ENCODE data around the gene ZC3H12C. TPM values are rescaled to one million over a fixed set of nuclear protein-coding genes. Genes with fewer than 3 reads are reported as not detected.

The ZC3H12C gene
- 20.0 TPM for polyA plus RNA-seq
- long read RNA-seq, donor 1, full-length matches to known transcripts: 2 of 2 reads
- long read RNA-seq, donor 1, partial matches to known transcripts: 0 of 2 reads
- long read RNA-seq, donor 1, other reads (novel, unspliced or antisense): 0 of 2 reads
- long read RNA-seq, donor 2, full-length matches to known transcripts: 6 of 6 reads
- long read RNA-seq, donor 2, partial matches to known transcripts: 0 of 6 reads
- long read RNA-seq, donor 2, other reads (novel, unspliced or antisense): 0 of 6 reads
- long read RNA-seq, donor 3: 0 reads
- long read RNA-seq, donor 4: 0 reads
- long read RNA-seq, donor 5, partial matches to known transcripts: 0 of 1 reads
- long read RNA-seq, donor 5, other reads (novel, unspliced or antisense): 0 of 1 reads
- long read RNA-seq, donor 6, full-length matches to known transcripts: 1 of 1 reads
- long read RNA-seq, donor 6, partial matches to known transcripts: 0 of 1 reads
- long read RNA-seq, donor 6, other reads (novel, unspliced or antisense): 0 of 1 reads
- long read RNA-seq, donor 7: 0 reads
- long read RNA-seq, donor 8, full-length matches to known transcripts: 3 of 11 reads
- long read RNA-seq, donor 8, partial matches to known transcripts: 8 of 11 reads
- long read RNA-seq, donor 8, other reads (novel, unspliced or antisense): 0 of 11 reads
- long read RNA-seq, donor 9, full-length matches to known transcripts: 1 of 1 reads
- long read RNA-seq, donor 9, partial matches to known transcripts: 0 of 1 reads
- long read RNA-seq, donor 9, other reads (novel, unspliced or antisense): 0 of 1 reads
- long read RNA-seq, donor 10, full-length matches to known transcripts: 1 of 1 reads
- long read RNA-seq, donor 10, partial matches to known transcripts: 0 of 1 reads
- long read RNA-seq, donor 10, other reads (novel, unspliced or antisense): 0 of 1 reads
- long read RNA-seq, donor 11, full-length matches to known transcripts: 2 of 2 reads
- long read RNA-seq, donor 11, partial matches to known transcripts: 0 of 2 reads
- long read RNA-seq, donor 11, other reads (novel, unspliced or antisense): 0 of 2 reads

DNA sequence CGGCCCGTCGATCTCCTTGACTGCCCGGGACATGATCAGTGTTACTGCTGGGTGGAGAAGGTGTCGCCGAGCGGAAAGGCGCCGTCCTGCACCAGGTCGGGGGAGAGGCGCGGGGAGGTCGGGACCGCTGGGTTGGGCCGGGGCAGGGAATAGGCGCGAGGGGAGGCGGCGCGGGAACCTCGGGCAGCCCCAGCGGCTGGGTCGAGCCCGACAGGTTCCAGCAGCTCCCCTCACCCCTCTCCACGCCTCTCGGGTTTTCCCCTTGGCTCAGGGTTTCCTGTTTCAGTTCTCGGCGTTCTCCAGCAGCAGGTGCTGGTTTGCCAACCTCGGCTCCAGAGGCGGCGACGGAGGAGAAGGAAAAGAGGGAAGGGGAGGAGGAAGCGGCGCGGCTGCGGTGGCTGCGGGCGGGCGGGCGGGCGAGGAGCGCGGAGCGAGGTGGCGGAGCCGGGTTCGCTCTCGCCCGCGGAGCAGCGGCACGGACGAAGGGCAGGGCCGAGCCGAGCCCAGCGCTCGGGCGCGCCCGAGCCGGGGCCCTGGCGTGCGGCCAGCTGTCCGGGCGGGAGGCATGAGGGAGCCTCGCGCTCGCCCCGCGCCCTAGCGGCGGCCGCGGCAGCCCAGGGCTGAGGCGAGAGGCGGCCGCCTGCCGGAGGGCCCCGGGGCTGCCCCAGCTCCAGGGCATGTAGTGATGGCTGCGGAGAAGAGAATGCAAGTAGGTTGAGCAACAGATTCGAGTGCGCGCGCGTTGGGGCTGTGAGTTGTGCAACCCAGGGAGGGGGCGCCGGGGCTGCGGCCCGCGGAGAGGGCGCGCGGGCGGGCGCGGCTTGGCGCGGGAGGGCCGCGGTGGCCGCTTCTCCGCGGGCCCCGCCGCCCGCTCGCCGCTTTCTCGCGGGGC lies at the start of gene ZC3H12C:
Gene ZC3H12C (plus strand): TSS at position 878 of the 892 bp plus-strand sequence. CDS start 20 bp downstream, outside the sequence.
- no peaks in the 10 kb centered on the region for H3K36me3 ChIP-seq (ENCODE audit: control insufficient read depth, insufficient read depth, low read length)
- WGBS (ENCODE audit: insufficient coverage, low lambda C conversion rate): no CpG with 5 or more reads among the region's 110 CpGs

DNA sequence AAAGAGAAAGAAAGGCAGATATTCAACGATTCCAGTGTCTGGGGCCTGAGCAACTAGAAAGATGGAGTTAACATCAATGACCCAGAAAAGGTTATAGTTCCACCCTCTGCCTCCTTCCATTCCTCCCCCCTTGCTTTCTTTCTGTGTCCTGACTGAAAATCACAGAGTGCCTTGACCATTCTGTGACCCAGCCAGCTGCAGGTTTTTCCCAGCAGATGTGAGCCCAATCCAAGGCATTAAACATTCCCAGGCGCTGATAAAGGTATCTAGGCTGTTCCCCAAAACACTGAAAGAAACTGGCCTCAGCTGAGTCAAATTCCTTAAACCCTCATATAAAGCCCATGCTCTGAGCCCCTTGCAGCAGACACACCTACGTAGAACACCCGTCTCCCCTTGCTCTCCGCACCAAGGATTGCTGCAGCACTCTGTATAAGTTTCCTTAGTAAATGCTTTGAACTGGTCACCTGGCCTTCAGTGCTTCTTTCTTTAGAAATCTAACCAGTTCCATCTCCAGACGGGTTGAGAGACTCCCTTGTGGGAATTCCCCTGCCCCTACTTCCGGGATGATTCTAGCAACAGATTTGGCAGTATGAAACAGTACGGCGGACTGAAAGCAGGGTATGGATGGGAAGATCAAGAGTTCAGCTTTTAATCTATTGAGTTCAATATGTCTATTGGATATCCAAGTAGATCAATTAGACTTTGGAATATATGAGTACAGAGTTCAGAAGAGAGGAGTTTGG lies 48.8 kb upstream of the ZC3H12C start:
- H3K27me3 ChIP-seq (ENCODE audit: control insufficient read depth, insufficient read depth, low read length): no peaks in the 10 kb centered on the region
- H3K36me3 ChIP-seq (ENCODE audit: control insufficient read depth, insufficient read depth, low read length): no peaks in the 10 kb centered on the region
- H3K27ac ChIP-seq (ENCODE audit: low read length): no peak overlapping the region
- no peak overlapping the region for H3K4me3 ChIP-seq (ENCODE audit: low read length)
- 100% methylated on average over 1 of the region's 9 CpGs for WGBS (ENCODE audit: insufficient coverage, low lambda C conversion rate)
- H3K4me1 ChIP-seq (ENCODE audit: control insufficient read depth, insufficient read depth, low read length): peaks cover 3% of the 10 kb centered on the region
- DNase-seq: no peak
- H3K9me3 ChIP-seq (ENCODE audit: control insufficient read depth, low read depth, low read length): peaks cover 1% of the 10 kb centered on the region

More for the DNA sequence above, at the start of gene ZC3H12C:
- Histone ChIP-seq H3K27me3 (ENCODE audit: control insufficient read depth, insufficient read depth, low read length) (no peaks in the 10 kb centered on the region), H3K4me3 (ENCODE audit: low read length) (peak within 1 kb of the TSS; percentile 73), H3K4me1 (ENCODE audit: control insufficient read depth, insufficient read depth, low read length) (peaks cover 9% of the 10 kb centered on the region), H3K9me3 (ENCODE audit: control insufficient read depth, low read depth, low read length) (no peaks in the 10 kb centered on the region), H3K27ac (ENCODE audit: low read length) (peak within 1 kb of the TSS; percentile 98)
- DNase-seq: peak; percentile 86 to 93

DNA sequence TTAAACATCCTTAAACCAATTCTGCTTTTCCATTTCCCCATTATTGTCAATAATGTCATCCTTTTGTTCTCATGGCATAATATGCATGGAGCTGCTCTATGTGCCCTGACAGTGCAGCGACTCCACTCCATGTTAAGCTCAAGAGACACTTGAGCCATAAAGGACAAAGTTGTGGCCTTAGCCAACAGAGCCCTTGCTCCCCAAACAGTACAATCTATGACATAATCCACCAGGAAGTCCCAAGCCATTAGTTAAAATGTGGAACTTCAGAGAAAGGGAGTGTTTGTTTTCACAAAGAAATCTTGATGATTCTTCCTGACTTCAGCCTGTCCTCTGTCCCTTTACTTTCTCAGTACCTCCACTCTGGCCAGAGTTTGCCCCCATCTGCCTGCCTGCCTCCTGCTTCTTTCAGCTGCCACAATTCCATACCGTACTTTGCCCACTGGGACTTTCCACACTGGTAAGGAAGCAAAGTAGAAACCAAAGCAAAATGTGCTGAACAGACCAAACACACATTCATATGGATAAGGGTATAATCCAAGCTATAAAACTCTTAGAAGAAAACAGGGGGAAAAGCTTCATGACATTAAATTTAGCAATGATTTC lies 46.3 kb upstream of the ZC3H12C start:
- Histone ChIP-seq H3K9me3 (ENCODE audit: control insufficient read depth, low read depth, low read length) (peaks cover 11% of the 10 kb centered on the region), H3K36me3 (ENCODE audit: control insufficient read depth, insufficient read depth, low read length) (no peaks in the 10 kb centered on the region), H3K27me3 (ENCODE audit: control insufficient read depth, insufficient read depth, low read length) (no peaks in the 10 kb centered on the region), H3K27ac (ENCODE audit: low read length) (peak overlapping the region; percentile 58), H3K4me3 (ENCODE audit: low read length) (no peak overlapping the region), H3K4me1 (ENCODE audit: control insufficient read depth, insufficient read depth, low read length) (peaks cover 3% of the 10 kb centered on the region)
- no CpG with 5 or more reads among the region's 2 CpGs for WGBS (ENCODE audit: insufficient coverage, low lambda C conversion rate)
- peak; percentile 75 to 88 for DNase-seq

DNA sequence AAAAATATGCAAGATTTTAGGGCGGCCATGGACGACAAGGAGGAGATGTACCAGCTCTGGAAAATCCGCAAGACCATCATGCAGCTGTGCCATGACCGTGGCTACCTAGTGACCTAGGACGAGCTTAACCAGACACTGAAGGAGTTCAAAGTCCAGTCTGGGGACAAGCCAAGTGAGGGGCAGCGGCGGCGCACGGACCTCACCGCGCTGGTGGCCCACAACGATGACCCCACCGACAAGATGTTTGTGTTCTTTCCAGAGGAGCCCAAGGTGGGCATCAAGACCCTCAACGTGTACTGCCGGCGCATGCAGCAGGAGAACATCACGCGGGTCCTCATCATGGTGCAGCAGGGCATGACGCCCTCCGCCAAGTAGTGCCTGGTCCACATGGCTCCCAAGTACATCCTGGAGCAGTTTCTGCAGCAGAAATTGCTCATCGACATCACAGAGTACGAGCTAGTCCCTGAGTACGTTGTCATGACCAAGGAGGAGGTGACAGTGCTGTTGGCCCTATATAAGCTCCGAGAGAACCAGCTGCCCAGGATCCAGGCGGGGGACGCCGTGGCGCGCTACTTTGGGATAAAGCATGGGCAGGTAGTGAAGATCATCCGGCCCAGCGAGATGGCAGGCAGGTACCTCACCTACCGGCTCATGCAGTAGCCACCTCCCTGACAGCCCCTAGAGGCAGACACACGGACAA lies 43.5 kb upstream of the ZC3H12C start:
- H3K9me3 ChIP-seq (ENCODE audit: control insufficient read depth, low read depth, low read length): peaks cover 18% of the 10 kb centered on the region
- H3K36me3 ChIP-seq (ENCODE audit: control insufficient read depth, insufficient read depth, low read length): no peaks in the 10 kb centered on the region
- H3K27me3 ChIP-seq (ENCODE audit: control insufficient read depth, insufficient read depth, low read length): no peaks in the 10 kb centered on the region
- no peak for DNase-seq
- H3K27ac ChIP-seq (ENCODE audit: low read length): no peak overlapping the region
- peaks cover 3% of the 10 kb centered on the region for H3K4me1 ChIP-seq (ENCODE audit: control insufficient read depth, insufficient read depth, low read length)
- no CpG with 5 or more reads among the region's 33 CpGs for WGBS (ENCODE audit: insufficient coverage, low lambda C conversion rate)
- no peak overlapping the region for H3K4me3 ChIP-seq (ENCODE audit: low read length)

DNA sequence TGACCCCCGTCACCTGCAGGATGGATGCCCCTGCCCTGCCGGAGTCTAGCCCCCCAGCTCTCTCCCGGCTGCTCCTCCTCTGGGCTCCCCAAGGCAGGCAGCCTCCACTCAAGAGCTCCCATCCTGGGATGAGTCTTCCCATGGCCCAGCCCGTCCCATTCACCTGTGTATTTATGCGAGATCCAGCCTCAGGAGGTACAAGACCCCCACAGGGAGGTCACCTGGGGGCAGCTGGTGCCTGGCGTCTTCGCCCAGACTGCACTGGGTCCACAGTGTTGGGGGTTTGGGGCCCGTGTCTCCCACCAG lies 43.0 kb upstream of the ZC3H12C start:
- no CpG with 5 or more reads among the region's 8 CpGs for WGBS (ENCODE audit: insufficient coverage, low lambda C conversion rate)
- H3K36me3 ChIP-seq (ENCODE audit: control insufficient read depth, insufficient read depth, low read length): no peaks in the 10 kb centered on the region
- no peak overlapping the region for H3K27ac ChIP-seq (ENCODE audit: low read length)
- peaks cover 18% of the 10 kb centered on the region for H3K9me3 ChIP-seq (ENCODE audit: control insufficient read depth, low read depth, low read length)
- H3K27me3 ChIP-seq (ENCODE audit: control insufficient read depth, insufficient read depth, low read length): no peaks in the 10 kb centered on the region
- DNase-seq: no peak
- peaks cover 3% of the 10 kb centered on the region for H3K4me1 ChIP-seq (ENCODE audit: control insufficient read depth, insufficient read depth, low read length)
- H3K4me3 ChIP-seq (ENCODE audit: low read length): no peak overlapping the region

DNA sequence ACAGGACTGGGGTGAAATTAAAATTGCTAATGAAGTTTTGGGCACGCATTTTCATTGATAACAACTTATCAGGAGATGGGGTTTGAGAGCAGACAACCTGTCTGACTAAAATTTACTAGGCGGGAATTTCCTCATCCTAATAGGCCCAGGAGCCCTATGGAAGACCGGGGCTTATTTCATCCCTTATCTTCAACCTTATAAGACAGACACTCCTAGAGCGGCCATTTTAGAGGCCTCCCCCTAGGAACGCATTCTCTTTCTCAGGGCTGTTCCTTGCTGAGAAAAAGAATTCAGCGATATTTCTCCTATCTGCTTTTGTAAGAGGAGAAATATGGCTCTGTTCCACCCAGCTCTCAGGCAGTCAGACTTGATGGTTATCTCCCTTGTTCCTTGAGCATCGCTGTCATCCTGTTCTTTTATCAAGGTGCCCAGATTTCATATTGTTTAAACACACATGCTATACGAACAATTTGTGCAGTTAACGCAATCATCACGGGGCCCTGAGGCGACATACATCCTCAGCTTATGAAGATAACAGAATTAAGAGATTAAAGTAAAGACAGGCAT lies 39.3 kb upstream of the ZC3H12C start:
- Histone ChIP-seq H3K4me1 (ENCODE audit: control insufficient read depth, insufficient read depth, low read length) (no peaks in the 10 kb centered on the region), H3K27me3 (ENCODE audit: control insufficient read depth, insufficient read depth, low read length) (no peaks in the 10 kb centered on the region), H3K36me3 (ENCODE audit: control insufficient read depth, insufficient read depth, low read length) (no peaks in the 10 kb centered on the region), H3K27ac (ENCODE audit: low read length) (no peak overlapping the region), H3K4me3 (ENCODE audit: low read length) (no peak overlapping the region), H3K9me3 (ENCODE audit: control insufficient read depth, low read depth, low read length) (peaks cover 18% of the 10 kb centered on the region)
- no peak for DNase-seq
- 93% methylated on average over 4 of the region's 11 CpGs for WGBS (ENCODE audit: insufficient coverage, low lambda C conversion rate)

DNA sequence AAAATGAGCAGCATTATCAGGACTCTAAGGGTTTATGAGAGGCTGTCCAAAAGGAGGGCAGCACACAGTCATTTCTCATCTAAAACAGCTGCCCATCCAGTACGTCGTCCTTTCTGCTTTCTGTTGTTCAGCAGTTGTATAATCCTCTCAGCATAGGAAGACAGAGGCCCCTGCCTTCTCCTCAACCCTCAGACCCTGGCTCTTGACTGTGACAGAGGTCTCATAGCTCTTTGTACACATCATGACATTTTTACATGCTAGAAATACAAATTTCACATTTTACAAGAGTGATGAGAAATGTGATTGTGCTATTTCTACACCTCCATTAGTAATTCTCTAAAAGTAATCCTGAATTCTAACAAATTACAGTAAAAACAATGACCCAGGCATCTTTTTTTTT lies 36.2 kb upstream of the ZC3H12C start:
- H3K4me3 ChIP-seq (ENCODE audit: low read length): no peak overlapping the region
- WGBS (ENCODE audit: insufficient coverage, low lambda C conversion rate): no CpG with 5 or more reads among the region's 2 CpGs
- H3K27ac ChIP-seq (ENCODE audit: low read length): no peak overlapping the region
- no peaks in the 10 kb centered on the region for H3K36me3 ChIP-seq (ENCODE audit: control insufficient read depth, insufficient read depth, low read length)
- no peaks in the 10 kb centered on the region for H3K4me1 ChIP-seq (ENCODE audit: control insufficient read depth, insufficient read depth, low read length)
- no peaks in the 10 kb centered on the region for H3K27me3 ChIP-seq (ENCODE audit: control insufficient read depth, insufficient read depth, low read length)
- DNase-seq: no peak
- peaks cover 8% of the 10 kb centered on the region for H3K9me3 ChIP-seq (ENCODE audit: control insufficient read depth, low read depth, low read length)

DNA sequence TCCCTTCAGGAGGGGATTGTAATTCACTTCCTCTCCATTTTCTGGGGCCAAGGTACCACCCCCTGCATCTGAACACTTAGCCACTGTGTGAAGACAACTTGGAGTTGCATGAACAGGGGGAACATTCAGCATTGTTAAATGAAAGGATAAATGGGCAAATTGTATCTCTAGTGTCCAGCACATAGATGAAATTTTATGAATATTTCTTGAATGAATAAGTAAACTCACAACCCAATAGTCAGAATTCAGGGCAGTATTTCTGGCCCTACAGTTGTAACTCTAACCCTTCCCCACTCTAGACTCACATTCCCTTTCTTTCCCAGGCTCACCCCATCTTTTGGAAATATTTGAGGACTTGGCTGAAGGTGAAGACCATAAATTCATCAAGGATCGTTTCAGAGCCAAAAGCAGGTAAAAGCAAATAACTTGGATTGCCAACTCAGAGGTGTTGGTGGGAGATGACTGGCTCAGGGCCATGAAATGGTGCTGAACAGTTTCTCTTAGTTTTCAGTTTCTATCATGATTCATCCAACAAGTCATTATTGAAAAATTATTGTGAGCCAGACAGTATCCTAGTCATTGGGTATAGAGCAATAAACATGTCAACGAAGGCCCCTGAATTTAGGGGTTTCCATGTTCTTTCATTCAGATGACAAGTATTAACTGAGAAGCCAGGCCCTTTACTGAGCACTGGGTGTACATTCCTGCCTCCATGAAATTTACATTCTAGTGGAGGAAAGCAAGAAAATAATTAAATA lies 33.3 kb upstream of the ZC3H12C start:
- no peak for DNase-seq
- H3K27me3 ChIP-seq (ENCODE audit: control insufficient read depth, insufficient read depth, low read length): no peaks in the 10 kb centered on the region
- no peaks in the 10 kb centered on the region for H3K9me3 ChIP-seq (ENCODE audit: control insufficient read depth, low read depth, low read length)
- no peak overlapping the region for H3K4me3 ChIP-seq (ENCODE audit: low read length)
- no peak overlapping the region for H3K27ac ChIP-seq (ENCODE audit: low read length)
- no CpG with 5 or more reads among the region's 2 CpGs for WGBS (ENCODE audit: insufficient coverage, low lambda C conversion rate)
- no peaks in the 10 kb centered on the region for H3K4me1 ChIP-seq (ENCODE audit: control insufficient read depth, insufficient read depth, low read length)
- H3K36me3 ChIP-seq (ENCODE audit: control insufficient read depth, insufficient read depth, low read length): no peaks in the 10 kb centered on the region

Measured in large intestine (tissue), 12 donors.